ACC112 (cell line): ENCODE results near the gene PKP1.
"Not testable (repeated sequence)": the region's sequence is repeated elsewhere in the genome, so short reads cannot be mapped to it uniquely, and the experiment has no call there.

Experiments
- H2AFZ ChIP-seq: fragments of 200-600 bp; sonication (generic); one replicate; pipeline ENCODE4 v1.6.0; 2017; ENCODE audit warnings: antibody characterized with exemption, low read length; ENCODE audit not compliant: unreplicated experiment
- H3K27ac ChIP-seq: fragments of 200-600 bp; sonication (generic); 2 replicates; pipeline ENCODE4 v1.5.1; 2014; ENCODE audit warnings: low read depth, mild to moderate bottlenecking, antibody characterized with exemption, low read length, moderate library complexity
- H3K27me3 ChIP-seq: fragments of 200-600 bp; sonication (generic); 2 replicates; pipeline ENCODE4 v1.6.1; 2014; ENCODE audit warnings: mild to moderate bottlenecking, antibody characterized with exemption, low read length, moderate library complexity, mixed read lengths; ENCODE audit not compliant: insufficient read depth
- H3K36me3 ChIP-seq: fragments of 200-600 bp; sonication (generic); 2 replicates; pipeline ENCODE4 v1.6.1; 2016; ENCODE audit warnings: mild to moderate bottlenecking, antibody characterized with exemption, low read length, moderate library complexity, mixed read lengths; ENCODE audit not compliant: insufficient read depth
- H3K4me1 ChIP-seq: fragments of 200-600 bp; sonication (generic); one replicate; pipeline ENCODE4 v1.6.1; 2016; ENCODE audit warnings: low read length, mixed read lengths; ENCODE audit not compliant: insufficient read depth, unreplicated experiment, control insufficient read depth
- H3K4me3 ChIP-seq: fragments of 200-600 bp; sonication (generic); 2 replicates; pipeline ENCODE4 v1.5.1; 2014; ENCODE audit warnings: mild to moderate bottlenecking, low read depth, low read length
- H3K79me2 ChIP-seq: fragments of 200-600 bp; sonication (generic); one replicate; pipeline ENCODE4 v1.6.0; 2016; ENCODE audit warnings: low read length; ENCODE audit not compliant: control insufficient read depth, unreplicated experiment, insufficient read depth

The PKP1 gene

GRCh38 chr1:201253411-201253810, 29.9 kb upstream of the PKP1 start:
- Histone ChIP-seq H3K36me3 (no peaks in the 10 kb centered on the region), H3K27ac (no peak overlapping the region), H3K79me2 (no peaks in the 10 kb centered on the region), H3K27me3 (no peaks in the 10 kb centered on the region), H2AFZ (no peak overlapping the region), H3K4me1 (no peaks in the 10 kb centered on the region), H3K4me3 (no peak overlapping the region)

DNA sequence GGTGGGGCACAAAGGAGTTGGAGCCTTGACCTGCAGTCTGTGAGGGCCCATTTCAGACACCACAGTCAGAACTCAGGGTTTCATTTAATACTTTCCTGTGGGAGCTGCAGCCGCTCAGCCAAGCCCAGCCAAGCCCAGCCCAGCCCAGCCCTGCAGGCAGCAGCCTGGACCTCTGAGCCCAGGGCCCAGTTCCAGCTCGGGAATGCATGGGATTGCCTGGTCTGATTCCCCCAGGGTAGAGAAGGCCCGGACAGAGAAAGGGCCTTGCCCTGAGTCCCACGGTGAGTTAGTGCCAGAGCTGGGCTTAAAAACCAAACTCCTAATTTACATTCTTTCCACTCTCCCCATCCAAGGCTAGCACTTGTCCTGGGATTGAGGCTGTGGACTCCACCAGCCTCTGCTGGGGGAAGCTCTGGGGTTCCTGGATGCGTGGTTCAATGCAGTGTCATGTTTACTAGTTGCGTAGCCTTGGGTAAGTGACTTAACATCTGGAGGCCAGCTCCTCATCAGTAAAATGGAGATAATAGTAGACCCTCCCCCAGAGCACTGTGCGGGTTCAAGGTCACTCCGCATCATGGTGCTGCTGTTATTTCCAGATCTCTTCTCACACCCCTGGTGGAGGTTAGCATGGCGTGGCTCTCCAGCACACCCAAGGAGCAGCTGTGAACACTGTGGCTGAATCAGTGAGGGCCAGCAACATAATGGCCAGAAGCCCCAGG, 29.2 kb upstream of the PKP1 start:
- H2AFZ ChIP-seq = no peak overlapping the region
- H3K27ac ChIP-seq = no peak overlapping the region
- no peak overlapping the region for H3K4me3 ChIP-seq

GRCh38 chr1:201254625-201255478, 28.5 kb upstream of the PKP1 start:
- H3K27ac ChIP-seq = no peak overlapping the region
- no peak overlapping the region for H2AFZ ChIP-seq

More for the DNA sequence above, 29.2 kb upstream of the PKP1 start:
- Histone ChIP-seq H3K4me1 (no peaks in the 10 kb centered on the region), H3K27me3 (no peaks in the 10 kb centered on the region), H3K79me2 (no peaks in the 10 kb centered on the region), H3K36me3 (no peaks in the 10 kb centered on the region)

GRCh38 chr1:201255479-201256362, 27.6 kb upstream of the PKP1 start:
- no peak overlapping the region for H3K4me3 ChIP-seq
- no peaks in the 10 kb centered on the region for H3K36me3 ChIP-seq
- no peaks in the 10 kb centered on the region for H3K79me2 ChIP-seq
- no peak overlapping the region for H3K27ac ChIP-seq
- no peaks in the 10 kb centered on the region for H3K27me3 ChIP-seq
- H3K4me1 ChIP-seq = peaks cover 11% of the 10 kb centered on the region
- no peak overlapping the region for H2AFZ ChIP-seq

More at GRCh38 chr1:201254625-201255478, 28.5 kb upstream of the PKP1 start:
- no peaks in the 10 kb centered on the region for H3K36me3 ChIP-seq
- H3K4me3 ChIP-seq = no peak overlapping the region
- H3K27me3 ChIP-seq = no peaks in the 10 kb centered on the region
- H3K4me1 ChIP-seq = peaks cover 6% of the 10 kb centered on the region
- H3K79me2 ChIP-seq = no peaks in the 10 kb centered on the region

DNA sequence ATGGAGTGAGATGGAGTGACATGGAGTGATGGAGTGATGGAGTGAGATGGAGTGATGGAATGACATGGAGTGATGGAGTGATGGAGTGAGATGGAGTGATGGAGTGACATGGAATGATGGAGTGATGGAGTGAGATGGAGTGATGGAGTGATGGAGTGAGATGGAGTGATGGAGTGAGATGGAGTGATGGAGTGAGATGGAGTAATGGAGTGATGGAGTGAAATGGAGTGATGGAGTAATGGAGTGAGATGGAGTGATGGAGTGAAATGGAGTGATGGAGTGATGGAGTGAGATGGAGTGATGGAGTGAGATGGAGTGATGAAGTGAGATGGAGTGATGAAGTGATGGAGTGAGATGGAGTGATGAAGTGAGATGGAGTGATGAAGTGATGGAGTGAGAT, 25.2 kb upstream of the PKP1 start:
- H3K36me3 ChIP-seq, H3K4me3 ChIP-seq, H3K27ac ChIP-seq: not testable (repeated sequence)

GRCh38 chr1:201258763-201259230, 24.5 kb upstream of the PKP1 start:
- Histone ChIP-seq H3K27ac (no peak overlapping the region), H3K4me1 (peaks cover 11% of the 10 kb centered on the region), H3K27me3 (no peaks in the 10 kb centered on the region), H3K4me3 (no peak overlapping the region), H3K79me2 (no peaks in the 10 kb centered on the region), H3K36me3 (no peaks in the 10 kb centered on the region), H2AFZ (no peak overlapping the region)

More for the DNA sequence above, 25.2 kb upstream of the PKP1 start:
- H3K4me1 ChIP-seq = peaks cover 11% of the 10 kb centered on the region
- not testable (repeated sequence) for H3K79me2 ChIP-seq, H2AFZ ChIP-seq, H3K27me3 ChIP-seq

DNA sequence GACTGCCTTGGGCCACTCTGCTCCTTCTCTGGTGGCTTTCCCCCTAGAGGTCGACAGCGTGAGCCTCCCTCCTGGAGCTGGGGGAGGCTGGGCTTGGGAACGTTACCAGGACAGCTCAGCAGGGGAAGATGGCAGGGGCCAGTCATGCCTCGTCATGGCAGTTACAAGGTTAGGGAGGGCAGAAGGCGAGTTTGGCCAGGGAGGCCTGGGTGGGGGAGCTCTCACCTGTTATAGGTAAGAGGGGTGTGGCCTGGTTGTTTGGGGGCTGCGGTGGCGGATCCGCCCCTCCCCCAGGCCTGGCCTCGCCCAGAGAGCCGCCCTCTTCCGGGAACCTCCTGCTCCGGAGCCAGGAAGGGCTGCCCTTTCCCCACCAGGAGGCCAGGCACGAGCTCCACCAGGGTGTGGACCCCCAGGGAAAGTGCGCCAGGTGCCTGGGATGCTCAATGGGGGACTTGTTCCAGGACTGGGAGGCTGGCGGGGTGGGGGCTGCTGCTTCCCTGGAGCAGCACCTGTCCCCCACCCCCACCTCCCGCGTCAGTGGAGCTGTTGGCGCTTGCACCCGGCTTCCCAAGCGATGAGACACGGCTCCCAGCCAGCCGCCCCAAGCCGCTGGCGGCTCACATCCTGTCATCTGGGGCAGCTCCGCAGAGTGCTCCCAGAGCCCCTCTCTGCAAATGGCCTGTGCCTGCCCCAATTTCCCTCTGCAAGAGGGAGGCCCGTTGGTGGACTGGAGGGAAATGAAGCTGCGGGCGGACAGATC, 23.6 kb upstream of the PKP1 start:
- Histone ChIP-seq H3K4me1 (peaks cover 11% of the 10 kb centered on the region), H3K36me3 (no peaks in the 10 kb centered on the region), H2AFZ (peak overlapping the region; percentile 16), H3K79me2 (no peaks in the 10 kb centered on the region), H3K4me3 (peak overlapping the region; percentile 61), H3K27ac (no peak overlapping the region), H3K27me3 (no peaks in the 10 kb centered on the region)

DNA sequence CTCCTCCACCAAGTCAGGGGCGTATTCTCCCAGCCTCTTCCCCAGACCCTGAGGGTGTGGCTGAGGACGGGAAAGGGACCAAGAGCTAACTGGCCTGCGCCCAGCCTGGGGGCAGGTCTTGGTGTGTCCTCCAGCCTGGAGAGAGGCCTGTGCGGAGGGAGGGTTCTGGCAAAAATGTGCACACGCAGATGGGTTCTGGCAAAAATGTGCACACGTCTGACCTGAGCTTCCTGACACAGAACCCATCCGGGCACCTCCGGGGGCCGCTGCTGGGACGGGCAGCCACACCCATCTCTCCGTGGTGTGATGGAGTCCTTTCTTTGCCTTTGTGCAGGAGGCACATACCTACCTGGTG, 23.1 kb upstream of the PKP1 start:
- no peak overlapping the region for H3K27ac ChIP-seq
- H3K27me3 ChIP-seq = no peaks in the 10 kb centered on the region
- peak overlapping the region; percentile 16 for H2AFZ ChIP-seq
- peaks cover 11% of the 10 kb centered on the region for H3K4me1 ChIP-seq
- no peaks in the 10 kb centered on the region for H3K79me2 ChIP-seq
- H3K4me3 ChIP-seq = peak overlapping the region; percentile 61
- H3K36me3 ChIP-seq = no peaks in the 10 kb centered on the region

DNA sequence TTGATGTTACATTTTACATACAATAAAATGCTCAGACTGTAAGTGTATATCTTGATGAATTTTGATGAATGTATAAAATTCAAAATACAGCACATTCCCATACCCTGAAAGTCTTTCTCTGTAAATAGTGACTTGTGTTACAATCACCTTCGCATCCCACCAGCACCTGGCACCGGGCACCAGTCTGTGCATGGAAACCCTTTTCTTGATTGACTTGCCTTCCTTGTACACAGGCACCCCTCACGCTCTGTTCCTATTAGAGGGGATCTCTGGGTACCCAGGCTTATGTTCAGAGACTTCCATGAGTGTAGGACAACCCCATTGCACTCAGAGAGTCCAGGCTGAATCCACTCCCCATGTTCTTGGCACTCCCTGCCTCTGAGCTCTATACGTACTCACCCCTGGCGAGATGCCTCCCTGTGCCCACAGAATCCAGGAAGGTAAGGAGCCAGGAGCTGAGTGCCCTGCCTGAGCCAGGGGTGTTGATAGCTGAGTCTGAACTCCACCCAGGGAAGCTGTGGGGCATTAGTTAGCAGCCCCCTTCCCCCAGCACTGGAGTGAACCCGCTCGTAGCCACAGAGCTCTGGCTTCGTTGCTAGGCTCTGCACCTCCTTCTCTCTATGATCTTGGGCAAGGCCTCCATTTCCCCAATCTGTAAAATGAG, 22.5 kb upstream of the PKP1 start:
- Histone ChIP-seq H3K27me3 (no peaks in the 10 kb centered on the region), H3K4me3 (no peak overlapping the region), H3K4me1 (peaks cover 17% of the 10 kb centered on the region), H3K36me3 (no peaks in the 10 kb centered on the region), H2AFZ (no peak overlapping the region), H3K27ac (no peak overlapping the region), H3K79me2 (no peaks in the 10 kb centered on the region)
